K562 treated with DMSO at 1 percent for 24 hours (cell line): ENCODE data around the gene ABCB6. TPM values are rescaled to one million over a fixed set of nuclear protein-coding genes. Genes with fewer than 3 reads are reported as not detected.

Experiments used
- total RNA-seq: library from RNA; unstranded; fragments of 300-600 nt; gene quantifications from 2 replicates; pipeline ENCODE4 v1.2.3, GENCODE V29; 2022; ENCODE audit warnings: low read depth; ENCODE audit not compliant: insufficient read depth

Gene ABCB6
- total RNA-seq, 1 experiment from 2014 or later, result 26.6 TPM

Other genes starting within 250 kb of the ABCB6 start
- gene FEV, start 233.8 kb downstream of the ABCB6 start, total RNA-seq, result 0.69 and 0.71 TPM in 2 replicates
- gene CRYBA2, start 225.5 kb downstream of the ABCB6 start, total RNA-seq, result not detected in 2 replicates
- not detected in 2 replicates for gene CFAP65, start 177.4 kb downstream of the ABCB6 start, total RNA-seq
- gene IHH, start 158.0 kb downstream of the ABCB6 start, total RNA-seq, result not detected in 2 replicates
- gene NHEJ1, start 58.1 kb downstream of the ABCB6 start, total RNA-seq, result 12.2 and 12.3 TPM in 2 replicates
- 0.38 and 0.43 TPM in 2 replicates for gene SLC23A3, start 48.9 kb downstream of the ABCB6 start, total RNA-seq
- gene CNPPD1, start 42.0 kb downstream of the ABCB6 start, total RNA-seq, result 65.7 and 71.2 TPM in 2 replicates
- gene RETREG2, start 40.7 kb downstream of the ABCB6 start, total RNA-seq, result 34.7 and 36.3 TPM in 2 replicates
- gene ZFAND2B, start 12.2 kb downstream of the ABCB6 start, total RNA-seq, result 39.5 and 43.7 TPM in 2 replicates
- gene ATG9A, start 10.7 kb upstream of the ABCB6 start, total RNA-seq, result 39.6 and 40.5 TPM in 2 replicates
- gene ANKZF1, start 10.8 kb upstream of the ABCB6 start, total RNA-seq, result 27.6 and 28.6 TPM in 2 replicates
- gene GLB1L, start 26.5 kb upstream of the ABCB6 start, total RNA-seq, result 5.0 and 5.2 TPM in 2 replicates
- 19.6 and 19.8 TPM in 2 replicates for gene STK16, start 26.5 kb upstream of the ABCB6 start, total RNA-seq
- not detected in 2 replicates for gene TUBA4B, start 34.3 kb upstream of the ABCB6 start, total RNA-seq
- gene TUBA4A, start 35.0 kb upstream of the ABCB6 start, total RNA-seq, result 88.8 and 98.5 TPM in 2 replicates
- gene DNAJB2, start 60.4 kb upstream of the ABCB6 start, total RNA-seq, result 34.4 and 41.9 TPM in 2 replicates
- 0.42 TPM in 1 of 2 replicates, not detected in the other for gene PTPRN, start 90.4 kb upstream of the ABCB6 start, total RNA-seq
- gene RESP18, start 113.8 kb upstream of the ABCB6 start, total RNA-seq, result not detected in 2 replicates
- 73.1 and 77.1 TPM in 2 replicates for gene DNPEP, start 169.0 kb upstream of the ABCB6 start, total RNA-seq
- 21.0 TPM in 2 replicates for gene DES, start 199.4 kb upstream of the ABCB6 start, total RNA-seq
- 13.5 and 19.0 TPM in 2 replicates for gene SPEG, start 215.9 kb upstream of the ABCB6 start, total RNA-seq